GM12878 (cell line): ENCODE data around the gene PBOV1. TPM values are rescaled to one million over a fixed set of nuclear protein-coding genes. Genes with fewer than 3 reads are reported as not detected.

ENCODE experiments used
- ATAC-seq: fragments of 200-7000 bp; cut with Tn5 transposase; 3 replicates; pipeline ENCODE4 v1.9.1; 2020; ENCODE audit warnings: mild to moderate bottlenecking, moderate library complexity
- BruUV-seq: library from RNA; stranded (reverse); fragments of 400-500 nt; replicated peaks from 2 replicates; lab custom pipeline; 2021; lab: Mats Ljungman, UMichigan
- CTCF ChIA-PET: fragments of 300-600 bp; sonication (Branson Sonifier 250); formaldehyde crosslinking; extraction: SDS; loops from one replicate; lab custom pipeline; 2021; ENCODE audit warnings: inconsistent platforms; lab: Yijun Ruan, JAX
- POLR2A ChIA-PET: fragments of 350-600 bp; formaldehyde crosslinking; extraction: SDS; loops from one replicate; lab custom pipeline; 2021; ENCODE audit warnings: inconsistent platforms; lab: Charles Lee
- RAD21 ChIA-PET: fragments of 300-600 bp; sonication (Branson Sonifier 250); formaldehyde crosslinking; loops from one replicate; lab custom pipeline; 2023; ENCODE audit warnings: antibody characterized with exemption; ENCODE audit not compliant: unreplicated experiment; lab: Charles Lee
- SMC1A ChIA-PET: fragments of 300-600 bp; sonication (Branson Sonifier 250); formaldehyde crosslinking; loops from one replicate; lab custom pipeline; 2023; ENCODE audit not compliant: unreplicated experiment, uncharacterized antibody; lab: Charles Lee
- DNase-seq: peaks from one replicate; pipeline ENCODE4 v3.0.0-alpha.2; 2011; ENCODE audit warnings: low read depth, low spot score
- FAIRE-seq: peaks from 3 replicates; lab custom pipeline; 2011; peaks lifted over from hg19 to GRCh38; lab: Jason Lieb, UNC
- H2AFZ ChIP-seq: 2 replicates; pipeline ENCODE4 v1.6.0; 2011; ENCODE audit warnings: low read depth, low read length, control low read depth; ENCODE audit not compliant: control insufficient read depth
- H3K27ac ChIP-seq: 2 replicates; pipeline ENCODE4 v1.5.1; 2011; ENCODE audit warnings: control low read depth; ENCODE audit not compliant: control insufficient read depth, insufficient read depth
- H3K27me3 ChIP-seq, 2 experiments: replicated peaks in 1 of 2; 2 replicates each; pipeline versions ENCODE4 v1.6.0 to v1.6.1; 2011; ENCODE audit warnings: low read length in 1 of 2; ENCODE audit not compliant: control insufficient read depth in 2 of 2, insufficient read depth in 2 of 2
- H3K36me3 ChIP-seq, 2 experiments: 2 replicates each; pipeline ENCODE4 v1.5.1; 2011; ENCODE audit warnings: low read length in 1 of 2; ENCODE audit not compliant: control insufficient read depth in 2 of 2, insufficient read depth in 2 of 2
- H3K4me1 ChIP-seq: 2 replicates; pipeline ENCODE4 v1.6.1; 2011; ENCODE audit warnings: mild to moderate bottlenecking, low read length, moderate library complexity, mixed read lengths; ENCODE audit not compliant: control insufficient read depth, insufficient read depth
- H3K4me2 ChIP-seq: 2 replicates; pipeline ENCODE4 v1.6.0; 2011; ENCODE audit warnings: control low read depth; ENCODE audit not compliant: control insufficient read depth, insufficient read depth
- H3K4me3 ChIP-seq: fragments of 200-600 bp; sonication (generic); 2 replicates; pipeline ENCODE4 v1.5.1; 2016
- H3K79me2 ChIP-seq: 2 replicates; pipeline ENCODE4 v1.6.0; 2011; ENCODE audit warnings: low read length; ENCODE audit not compliant: control insufficient read depth, insufficient read depth
- H3K9ac ChIP-seq: 2 replicates; pipeline ENCODE4 v1.8.0; 2011; ENCODE audit warnings: low read length, control low read depth, mixed read lengths; ENCODE audit not compliant: control insufficient read depth, insufficient read depth
- H3K9me3 ChIP-seq: replicated peaks from 3 replicates; pipeline ENCODE4 v1.5.1; 2011; ENCODE audit warnings: mild to moderate bottlenecking, low read length; ENCODE audit not compliant: control insufficient read depth, insufficient read depth
- H4K20me1 ChIP-seq: 2 replicates; pipeline ENCODE4 v1.6.0; 2011; ENCODE audit not compliant: control insufficient read depth, insufficient read depth
- BMI1 ChIP-seq: fragments of 450-650 bp; IDR thresholded peaks from 2 replicates; pipeline ENCODE4 v1.6.1; 2016; ENCODE audit warnings: mild to moderate bottlenecking, moderate library complexity, borderline replicate concordance
- RELA ChIP-seq: fragments of 450-650 bp; IDR thresholded peaks from 2 replicates; pipeline ENCODE4 v1.8.0; 2014; ENCODE audit warnings: borderline replicate concordance; ENCODE audit not compliant: partially characterized antibody
- SIN3A ChIP-seq: IDR thresholded peaks from 2 replicates; pipeline ENCODE4 v1.6.1; 2012; ENCODE audit warnings: low read depth, low read length, improper control_type of control experiment
- SMAD1 ChIP-seq: fragments of 450-650 bp; IDR thresholded peaks from 2 replicates; pipeline ENCODE4 v1.6.1; 2018; ENCODE audit warnings: mild to moderate bottlenecking, low read depth; ENCODE audit not compliant: partially characterized antibody
- ZBTB4 ChIP-seq: fragments of 450-650 bp; formaldehyde crosslinking; IDR thresholded peaks from 2 replicates; pipeline ENCODE4 v1.4.0; 2022; ENCODE audit warnings: mild to moderate bottlenecking, moderate library complexity
- WGBS: methylation state at CpG from one replicate; pipeline ENCODE4 v1.1.6; 2016; ENCODE audit warnings: low lambda C conversion rate; ENCODE audit not compliant: insufficient replicate concordance, insufficient coverage; ENCODE audit errors: missing lambda C conversion rate; 5-methylcytosine and 5-hydroxymethylcytosine counted together
- in situ Hi-C: fragments of 300-500 bp; cut with MboI; formaldehyde crosslinking; loops from 9 replicates; pipeline ENCODE4 v1.14.3; 2018; ENCODE audit warnings: mixed read lengths
- intact Hi-C: fragments of 100-400 bp; cut with micrococcal nuclease; formaldehyde crosslinking; loops from one replicate; pipeline ENCODE4 v1.14.2; 2022; ENCODE audit not compliant: unreplicated experiment
- polyA plus RNA-seq, 11 experiments: library from polyadenylated mRNA; depleted of rRNA in 4 of 11; unstranded in 6 of 11; stranded (reverse) in 5 of 11; fragments of >200 nt; fragmentation: Nextera tagmentation in 4 of 11; fragmentation: Illumina TruSeq in 1 of 11; extraction: Ambion mirVana in 4 of 11; extraction: Trizol in 1 of 11; gene quantifications; 1 replicate in 1 of 11; 2 replicates in 10 of 11; pipeline versions ENCODE4 v1.2.1 to v1.2.3, GENCODE V29; 2011 to 2016; ENCODE audit warnings: inconsistent platforms in 2 of 11, missing spikeins in 2 of 11, low read depth in 1 of 11
- total RNA-seq, 4 experiments: library from RNA; depleted of rRNA in 3 of 4; stranded (reverse); fragments of >200 nt in 3 of 4; fragmentation: Illumina TruSeq in 1 of 4; extraction: Trizol in 1 of 4; gene quantifications; 2 replicates each; pipeline versions ENCODE4 v1.2.1 to v1.2.3, GENCODE V29; 2013 to 2021

The PBOV1 gene
- total and polyA plus RNA-seq, 10 of the 15 experiments (the other 5 are each of a cell fraction or from before 2014, with no cell fraction given): not detected

GRCh38 chr6:138246650-138247440 lies 28.6 kb upstream of the PBOV1 start:
- ATAC-seq (no peak), DNase-seq (no peak), FAIRE-seq (no peak)
- intact Hi-C loops: no loop called here
- POLR2A ChIA-PET: no interaction called here
- RAD21 ChIA-PET: no interaction called here
- no peaks in the 10 kb centered on the region for H4K20me1 ChIP-seq
- H3K79me2 ChIP-seq: no peaks in the 10 kb centered on the region
- no peak overlapping the region for H3K27ac ChIP-seq
- no peaks in the 10 kb centered on the region for H3K36me3 ChIP-seq
- TF ChIP-seq BMI1 (no peak), SMAD1 (no peak), RELA (no peak), SIN3A (no peak), ZBTB4 (CRISPR knock-in tag) (no peak)
- CTCF ChIA-PET: interaction anchor here (1.4 kb wide), 1 partner anchor 12 kb away, joined by 3 read pairs; no protein-coding TSS in a partner anchor
- H3K4me1 ChIP-seq: no peaks in the 10 kb centered on the region
- in situ Hi-C loops: no loop called here
- H3K4me3 ChIP-seq: no peak overlapping the region
- H3K9me3 ChIP-seq: no peaks in the 10 kb centered on the region
- H3K9ac ChIP-seq: no peak overlapping the region
- no peak overlapping the region for H3K4me2 ChIP-seq
- H3K27me3 ChIP-seq: peaks cover 0 to 2% of the 10 kb centered on the region in 2 experiments; a peak in 1 of 4 replicates
- SMC1A ChIA-PET: no interaction called here
- WGBS: 13% methylated on average over 3 of the region's 3 CpGs
- H2AFZ ChIP-seq: no peak overlapping the region
- BruUV-seq: no TSS peak
